ENCODE data around the gene PARD3.

Gene PARD3

DNA sequence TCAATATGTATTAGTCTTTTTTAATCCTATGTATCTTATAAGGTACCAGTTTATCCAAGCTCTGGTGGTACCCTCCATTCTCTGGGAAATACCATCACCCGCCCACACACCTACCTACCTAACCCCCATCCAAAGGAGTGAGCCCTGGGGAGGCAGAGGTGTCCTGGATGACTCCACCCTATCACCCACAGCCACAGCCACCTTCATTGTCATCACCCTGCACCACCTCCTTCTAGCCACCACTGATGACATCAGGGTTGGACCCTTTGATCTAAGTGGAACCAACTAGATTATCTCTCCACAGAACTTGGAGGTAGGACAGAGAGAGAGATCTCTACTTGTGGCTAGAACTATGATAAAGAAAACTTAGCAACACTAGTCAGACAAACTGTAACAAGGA is 259.4 kb downstream of the PARD3 start:
- CTCF ChIA-PET: interaction anchor here (1.5 kb wide), 1 partner anchor 83 kb away, joined by 4 read pairs; no protein-coding TSS in a partner anchor

DNA sequence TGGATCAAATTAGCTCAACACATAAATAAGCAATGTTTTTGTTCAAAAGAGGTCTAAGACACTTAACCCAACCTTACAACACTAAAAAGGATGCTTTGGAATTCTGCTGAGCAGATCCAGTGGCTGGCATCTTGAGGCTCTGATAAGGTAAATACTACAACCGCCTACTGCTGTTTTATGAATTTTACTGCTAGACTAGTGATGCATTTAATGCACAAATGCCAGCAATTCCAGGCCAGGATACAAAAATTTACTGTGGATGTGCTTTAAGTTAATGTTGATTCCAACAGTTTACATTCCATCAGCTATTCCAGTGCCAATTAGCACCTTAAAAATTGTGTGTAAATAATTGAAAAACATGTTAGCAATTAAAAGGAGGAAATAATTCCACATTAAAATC is 261.3 kb downstream of the PARD3 start:
- TF ChIP-seq, protein P1, sequence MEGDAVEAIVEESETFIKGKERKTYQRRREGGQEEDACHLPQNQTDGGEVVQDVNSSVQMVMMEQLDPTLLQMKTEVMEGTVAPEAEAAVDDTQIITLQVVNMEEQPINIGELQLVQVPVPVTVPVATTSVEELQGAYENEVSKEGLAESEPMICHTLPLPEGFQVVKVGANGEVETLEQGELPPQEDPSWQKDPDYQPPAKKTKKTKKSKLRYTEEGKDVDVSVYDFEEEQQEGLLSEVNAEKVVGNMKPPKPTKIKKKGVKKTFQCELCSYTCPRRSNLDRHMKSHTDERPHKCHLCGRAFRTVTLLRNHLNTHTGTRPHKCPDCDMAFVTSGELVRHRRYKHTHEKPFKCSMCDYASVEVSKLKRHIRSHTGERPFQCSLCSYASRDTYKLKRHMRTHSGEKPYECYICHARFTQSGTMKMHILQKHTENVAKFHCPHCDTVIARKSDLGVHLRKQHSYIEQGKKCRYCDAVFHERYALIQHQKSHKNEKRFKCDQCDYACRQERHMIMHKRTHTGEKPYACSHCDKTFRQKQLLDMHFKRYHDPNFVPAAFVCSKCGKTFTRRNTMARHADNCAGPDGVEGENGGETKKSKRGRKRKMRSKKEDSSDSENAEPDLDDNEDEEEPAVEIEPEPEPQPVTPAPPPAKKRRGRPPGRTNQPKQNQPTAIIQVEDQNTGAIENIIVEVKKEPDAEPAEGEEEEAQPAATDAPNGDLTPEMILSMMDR (IDR thresholded peaks at IDR 0.05; ENCODE audit: insufficient read depth, low read length, missing control alignments): no peak
- POLR2A ChIA-PET: no interaction called here

More for the DNA sequence above, 259.4 kb downstream of the PARD3 start:
- DNase-seq (ENCODE audit: low read depth, low spot score): no peak
- TF ChIP-seq, protein P1 (IDR thresholded peaks at IDR 0.05; ENCODE audit: insufficient read depth, low read length, missing control alignments): no peak
- POLR2A ChIA-PET: no interaction called here
- no peak overlapping the region for H3K4me3 ChIP-seq (ENCODE audit: low read depth, low read length)

DNA sequence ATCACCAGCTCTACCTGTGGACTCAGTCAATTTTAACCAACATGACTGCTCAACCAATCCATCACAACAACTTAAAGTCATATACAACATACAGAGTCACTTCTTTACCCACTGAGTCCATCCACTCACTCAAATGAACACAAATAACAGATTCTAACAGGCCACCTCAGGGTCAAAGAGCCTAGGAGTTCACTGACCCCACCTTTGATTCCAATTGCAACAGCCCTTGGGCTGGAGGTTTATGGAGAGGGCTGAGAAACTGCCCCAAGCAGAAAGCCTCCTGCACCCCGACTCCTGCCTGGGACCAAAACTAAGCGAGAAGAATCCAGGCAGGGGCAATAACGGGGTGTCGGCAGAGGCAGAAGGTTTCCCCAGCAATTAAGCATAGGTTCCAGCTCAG is 263.8 kb downstream of the PARD3 start:
- no peak overlapping the region for H3K4me3 ChIP-seq (ENCODE audit: low read depth, low read length)

More for the DNA sequence above, 261.3 kb downstream of the PARD3 start:
- H3K4me3 ChIP-seq (ENCODE audit: low read depth, low read length): no peak overlapping the region
- CTCF ChIA-PET: interaction anchor here (1.0 kb wide), 1 partner anchor 85 kb away, joined by 4 read pairs; no protein-coding TSS in a partner anchor
- no peak for DNase-seq (ENCODE audit: low read depth, low spot score)

DNA sequence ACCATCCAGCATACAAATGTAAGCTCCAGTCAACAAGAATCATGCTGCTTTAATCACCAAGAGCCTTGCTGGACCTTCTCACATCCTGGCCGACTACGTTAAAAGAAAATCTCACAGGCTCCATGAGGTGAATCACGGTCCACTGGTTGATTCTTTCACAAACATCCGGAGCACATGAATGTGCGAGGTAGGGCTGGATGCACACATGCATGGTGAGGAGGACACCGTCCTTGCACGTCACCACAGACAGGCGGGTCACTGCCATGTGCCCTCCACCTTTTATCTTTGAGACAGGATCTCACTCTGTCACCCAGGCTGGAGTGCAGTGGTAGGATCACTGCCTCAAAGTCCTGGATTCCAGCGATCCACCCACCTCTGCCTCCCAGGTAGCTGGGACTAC is 265.1 kb downstream of the PARD3 start:
- TF ChIP-seq, protein P1 (IDR thresholded peaks at IDR 0.05; ENCODE audit: insufficient read depth, low read length, missing control alignments): no peak
- ChIA-PET POLR2A (no interaction called here), CTCF (no interaction called here)
- H3K4me3 ChIP-seq (ENCODE audit: low read depth, low read length): no peak overlapping the region
- DNase-seq (ENCODE audit: low read depth, low spot score): no peak

More for the DNA sequence above, 263.8 kb downstream of the PARD3 start:
- POLR2A ChIA-PET: no interaction called here
- CTCF ChIA-PET: no interaction called here
- TF ChIP-seq, protein P1 (IDR thresholded peaks at IDR 0.05; ENCODE audit: insufficient read depth, low read length, missing control alignments): no peak
- DNase-seq (ENCODE audit: low read depth, low spot score): no peak

DNA sequence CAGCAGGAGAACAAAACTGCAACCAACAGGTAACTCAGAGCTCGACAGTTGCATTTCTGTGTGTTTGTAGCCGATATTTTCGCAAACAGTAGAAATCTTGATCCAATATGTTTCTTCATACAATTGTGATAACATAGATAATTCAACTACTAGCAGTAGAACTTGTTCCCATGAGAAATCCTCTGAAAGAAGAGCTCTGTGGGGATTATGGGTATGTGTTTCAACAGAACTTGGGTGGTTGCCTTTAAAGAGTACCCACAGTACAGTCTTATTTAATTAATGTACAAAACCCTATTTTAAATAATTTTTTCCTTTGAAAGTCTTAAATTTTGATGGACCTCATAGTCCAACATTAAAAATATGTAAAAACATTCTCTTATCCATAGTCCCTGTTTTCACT is 266.1 kb downstream of the PARD3 start:
- TF ChIP-seq, protein P1 (IDR thresholded peaks at IDR 0.05; ENCODE audit: insufficient read depth, low read length, missing control alignments): no peak
- no peak overlapping the region for H3K4me3 ChIP-seq (ENCODE audit: low read depth, low read length)
- DNase-seq (ENCODE audit: low read depth, low spot score): no peak
- ChIA-PET POLR2A (no interaction called here), CTCF (interaction anchor here (0.8 kb wide), 1 partner anchor 16 kb away, joined by 3 read pairs; no protein-coding TSS in a partner anchor)

DNA sequence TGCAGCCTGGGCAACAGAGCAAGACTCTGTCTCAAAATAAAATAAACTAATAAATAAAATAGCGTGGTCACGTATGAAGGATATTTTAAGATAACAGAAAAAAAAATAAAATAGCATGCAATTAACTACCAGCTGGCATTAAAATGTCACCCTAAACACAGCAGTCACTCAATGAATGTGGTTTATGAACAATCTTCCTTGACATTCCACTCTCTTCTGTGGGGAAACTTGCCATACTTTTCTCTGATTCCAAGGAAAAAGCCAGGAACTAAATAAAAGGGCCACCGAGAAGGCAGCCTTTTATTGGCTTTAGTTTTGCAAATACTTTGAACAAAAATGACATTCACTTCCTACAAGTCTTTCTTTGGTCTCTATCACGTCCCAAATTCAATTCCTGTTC is 266.6 kb downstream of the PARD3 start:
- ChIA-PET POLR2A (no interaction called here), CTCF (interaction anchor here (0.8 kb wide), 1 partner anchor 17 kb away, joined by 3 read pairs; no protein-coding TSS in a partner anchor)
- TF ChIP-seq, protein P1 (IDR thresholded peaks at IDR 0.05; ENCODE audit: insufficient read depth, low read length, missing control alignments): no peak
- no peak overlapping the region for H3K4me3 ChIP-seq (ENCODE audit: low read depth, low read length)
- no peak for DNase-seq (ENCODE audit: low read depth, low spot score)

Data from AG04449 (cell line).